Liver (tissue), 3 donors: ENCODE measurements around the gene FBXO38.

Source experiments
- CTCF ChIP-seq: fragments of 150-350 bp; IDR thresholded peaks from 2 replicates; pipeline ENCODE4 v1.5.1; 2017; ENCODE audit warnings: improper control_type of control experiment, low read depth, low read length; ENCODE audit not compliant: missing input control
- TF ChIP-seq, protein P1 (sequence below): IDR thresholded peaks from 2 replicates; pipeline ENCODE4 v1.6.1; 2016; ENCODE audit warnings: antibody characterized with exemption
- donor health status: healthy.
- donor health status: healthy.

DNA sequence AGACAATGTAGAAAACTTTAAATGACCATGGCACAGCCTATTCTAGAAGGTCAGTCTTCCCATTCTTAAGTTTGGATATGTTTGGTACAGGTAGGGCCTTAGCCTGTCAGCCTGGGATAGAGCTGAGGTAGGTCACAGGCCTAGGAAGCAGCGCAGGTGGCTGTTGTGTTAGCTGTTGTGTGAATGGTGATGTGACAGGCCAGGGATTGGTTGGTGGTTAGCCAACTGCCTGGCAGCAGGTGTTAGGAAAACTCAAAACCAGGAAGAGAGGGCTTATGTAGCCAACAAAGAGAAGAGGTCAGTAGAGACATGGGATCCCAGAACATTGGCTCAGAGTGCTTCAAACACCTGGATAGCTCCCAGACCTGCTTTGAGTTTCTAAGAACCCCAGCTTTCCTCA, 84.2 kb downstream of the FBXO38 start:
- TF ChIP-seq, protein P1, sequence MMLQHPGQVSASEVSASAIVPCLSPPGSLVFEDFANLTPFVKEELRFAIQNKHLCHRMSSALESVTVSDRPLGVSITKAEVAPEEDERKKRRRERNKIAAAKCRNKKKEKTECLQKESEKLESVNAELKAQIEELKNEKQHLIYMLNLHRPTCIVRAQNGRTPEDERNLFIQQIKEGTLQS = no peak
- TF ChIP-seq CTCF = no peak
